ENCODE measurements around the gene SH3GL2.

SH3GL2 gene

DNA sequence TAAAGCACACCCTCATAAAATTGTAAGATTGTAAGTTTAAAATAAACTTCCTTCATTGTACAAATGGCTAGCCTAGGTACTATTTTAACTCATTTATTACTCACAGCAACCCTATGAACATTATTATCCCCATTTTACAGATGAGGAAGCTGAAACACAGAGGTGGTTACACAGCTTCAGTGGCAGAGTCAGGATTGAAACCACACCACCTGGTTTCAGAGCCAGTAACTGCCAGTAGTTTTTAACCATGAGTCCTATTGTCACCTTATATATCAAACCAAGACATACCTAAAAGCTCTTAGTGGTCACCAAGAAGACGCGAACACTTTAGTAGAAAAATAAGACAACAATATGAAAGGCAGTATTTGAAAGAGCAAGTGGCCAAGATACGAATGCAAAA is 16.1 kb downstream of the SH3GL2 start:
- Histone ChIP-seq H3K4me3 (ENCODE audit: low read length) (no peak overlapping the region), H3K4me1 (ENCODE audit: control insufficient read depth, low read length) (no peaks in the 10 kb centered on the region), H3K27ac (ENCODE audit: low read depth, low read length) (no peak overlapping the region), H3K9me3 (ENCODE audit: control insufficient read depth, insufficient read depth, low read length) (no peaks in the 10 kb centered on the region), H4K20me1 (ENCODE audit: control insufficient read depth, insufficient read depth, low read depth, low read length) (no peaks in the 10 kb centered on the region), H3K9me2 (replicated peaks; ENCODE audit: control insufficient read depth, low read length) (no peaks in the 10 kb centered on the region), H3K4me2 (ENCODE audit: low read length) (no peak overlapping the region), H3K27me3 (ENCODE audit: control insufficient read depth, low read length) (no peaks in the 10 kb centered on the region), H3K79me2 (ENCODE audit: control insufficient read depth, low read length) (no peaks in the 10 kb centered on the region), H3K36me3 (ENCODE audit: control insufficient read depth, low read length) (no peaks in the 10 kb centered on the region), H3F3A (ENCODE audit: control insufficient read depth, insufficient read depth) (no peaks in the 10 kb centered on the region)
- TF ChIP-seq CTCF (IDR thresholded peaks at IDR 0.05; ENCODE audit: low read depth, low read length, poor library complexity, severe bottlenecking) (no peak), EZH2phosphoT487 (IDR thresholded peaks at IDR 0.05; ENCODE audit: borderline replicate concordance, low read length) (no peak)

GRCh38 chr9:17597977-17598376 is 19.1 kb downstream of the SH3GL2 start:
- Histone ChIP-seq H4K20me1 (ENCODE audit: control insufficient read depth, insufficient read depth, low read depth, low read length) (no peaks in the 10 kb centered on the region), H3K9me2 (replicated peaks; ENCODE audit: control insufficient read depth, low read length) (no peaks in the 10 kb centered on the region), H3K9me3 (ENCODE audit: control insufficient read depth, insufficient read depth, low read length) (no peaks in the 10 kb centered on the region), H3K27me3 (ENCODE audit: control insufficient read depth, low read length) (no peaks in the 10 kb centered on the region), H3K36me3 (ENCODE audit: control insufficient read depth, low read length) (no peaks in the 10 kb centered on the region), H3K79me2 (ENCODE audit: control insufficient read depth, low read length) (no peaks in the 10 kb centered on the region), H3K27ac (ENCODE audit: low read depth, low read length) (no peak overlapping the region), H3K4me1 (ENCODE audit: control insufficient read depth, low read length) (no peaks in the 10 kb centered on the region), H3K4me3 (ENCODE audit: low read length) (no peak overlapping the region), H3K4me2 (ENCODE audit: low read length) (no peak overlapping the region), H3F3A (ENCODE audit: control insufficient read depth, insufficient read depth) (no peaks in the 10 kb centered on the region)
- TF ChIP-seq CTCF (IDR thresholded peaks at IDR 0.05; ENCODE audit: low read depth, low read length, poor library complexity, severe bottlenecking) (no peak), EZH2phosphoT487 (IDR thresholded peaks at IDR 0.05; ENCODE audit: borderline replicate concordance, low read length) (no peak)

- Histone ChIP-seq H3K27ac (ENCODE audit: low read depth, low read length) (no peak overlapping the region), H3K9me3 (ENCODE audit: control insufficient read depth, insufficient read depth, low read length) (no peaks in the 10 kb centered on the region), H3K9me2 (replicated peaks; ENCODE audit: control insufficient read depth, low read length) (no peaks in the 10 kb centered on the region), H3K27me3 (ENCODE audit: control insufficient read depth, low read length) (no peaks in the 10 kb centered on the region), H3K4me1 (ENCODE audit: control insufficient read depth, low read length) (no peaks in the 10 kb centered on the region), H3K4me2 (ENCODE audit: low read length) (no peak overlapping the region), H3K36me3 (ENCODE audit: control insufficient read depth, low read length) (no peaks in the 10 kb centered on the region), H3F3A (ENCODE audit: control insufficient read depth, insufficient read depth) (no peaks in the 10 kb centered on the region), H3K79me2 (ENCODE audit: control insufficient read depth, low read length) (no peaks in the 10 kb centered on the region), H3K4me3 (ENCODE audit: low read length) (no peak overlapping the region), H4K20me1 (ENCODE audit: control insufficient read depth, insufficient read depth, low read depth, low read length) (no peaks in the 10 kb centered on the region)
- TF ChIP-seq CTCF (IDR thresholded peaks at IDR 0.05; ENCODE audit: low read depth, low read length, poor library complexity, severe bottlenecking): no peak
- TF ChIP-seq EZH2phosphoT487 (IDR thresholded peaks at IDR 0.05; ENCODE audit: borderline replicate concordance, low read length): no peak
These were observed 22.2 kb downstream of the SH3GL2 start for GRCh38 chr9:17600962-17601593.
